RKO (cell line): ENCODE measurements around the gene ADCK2.
"Not testable (repeated sequence)": the region's sequence is repeated elsewhere in the genome, so short reads cannot be mapped to it uniquely, and the experiment has no call there.

ENCODE experiments used
- DNase-seq: peaks from one replicate; pipeline ENCODE4 v3.0.0-alpha.2; 2016; ENCODE audit warnings: low spot score

ADCK2 gene

DNA sequence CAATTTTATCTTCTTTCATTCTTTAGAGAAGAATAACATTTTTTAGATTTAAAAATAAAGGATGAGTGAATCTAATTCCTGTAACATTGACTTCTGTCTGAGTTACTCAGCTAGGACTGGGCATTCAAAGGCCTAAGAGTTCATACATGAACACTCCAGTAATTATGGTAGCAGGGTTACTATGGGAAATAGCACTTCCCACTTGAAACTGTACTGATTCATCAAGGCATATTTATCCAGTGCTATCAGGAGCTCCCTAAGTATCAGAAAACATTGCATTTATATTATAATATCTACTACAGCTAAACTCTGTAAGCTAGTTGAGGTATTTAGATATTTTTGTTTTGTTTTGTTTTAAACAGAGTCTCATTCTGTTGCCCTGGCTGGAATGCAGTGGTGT lies 65.5 kb downstream of the ADCK2 start:
- DNase-seq: no peak

DNA sequence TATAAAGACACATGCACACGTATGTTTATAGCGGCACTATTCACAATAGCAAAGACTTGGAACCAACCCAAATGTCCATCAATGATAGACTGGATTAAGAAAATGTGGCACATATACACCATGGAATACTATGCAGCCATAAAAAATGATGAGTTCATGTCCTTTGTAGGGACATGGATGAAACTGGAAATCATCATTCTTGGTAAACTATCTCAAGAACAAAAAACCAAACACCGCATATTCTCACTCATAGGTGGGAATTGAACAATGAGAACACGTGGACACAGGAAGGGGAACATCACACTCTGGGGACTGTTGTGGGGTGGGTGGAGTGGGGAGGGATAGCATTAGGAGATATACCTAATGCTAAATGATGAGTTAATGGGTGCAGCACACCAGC lies 70.5 kb downstream of the ADCK2 start:
- DNase-seq: not testable (repeated sequence)

- no peak for DNase-seq
These were observed 71.3 kb downstream of the ADCK2 start for GRCh38 chr7:140744005-140744404.
